Activated CD4-positive, alpha-beta T cell treated with anti-CD3 and anti-CD28 coated beads, Interleukin-2, amount 50 U/mL, for 1 hour (primary cell): ENCODE results near the gene NAXD.
"Not testable (repeated sequence)": the region's sequence is repeated elsewhere in the genome, so short reads cannot be mapped to it uniquely, and the experiment has no call there.

Experiments
- DNase-seq: peaks from one replicate; pipeline ENCODE4 v3.0.0-alpha.2; 2020

NAXD gene

DNA sequence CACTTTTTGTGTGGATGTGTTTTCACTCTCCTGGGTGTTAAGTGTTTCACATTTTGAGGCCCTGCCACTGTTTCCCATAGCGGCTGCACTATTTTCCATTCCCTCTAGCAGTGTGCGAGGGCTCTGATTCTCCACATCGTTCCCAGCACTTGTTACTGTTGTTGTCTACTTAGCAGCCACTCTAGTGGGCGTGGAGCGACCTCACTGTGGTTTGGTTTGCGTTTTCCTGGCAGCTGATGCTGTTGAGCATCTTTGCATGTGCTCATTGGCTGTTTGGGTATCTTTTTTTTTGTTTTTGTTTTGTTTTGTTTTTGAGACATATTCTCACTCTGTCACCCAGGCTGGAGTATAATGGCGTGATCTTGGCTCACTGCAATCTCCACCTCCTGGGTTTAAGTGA, 14.4 kb downstream of the NAXD start:
- DNase-seq, result peak; percentile 13

GRCh38 chr13:110630566-110631119, 15.3 kb downstream of the NAXD start:
- no peak for DNase-seq

DNA sequence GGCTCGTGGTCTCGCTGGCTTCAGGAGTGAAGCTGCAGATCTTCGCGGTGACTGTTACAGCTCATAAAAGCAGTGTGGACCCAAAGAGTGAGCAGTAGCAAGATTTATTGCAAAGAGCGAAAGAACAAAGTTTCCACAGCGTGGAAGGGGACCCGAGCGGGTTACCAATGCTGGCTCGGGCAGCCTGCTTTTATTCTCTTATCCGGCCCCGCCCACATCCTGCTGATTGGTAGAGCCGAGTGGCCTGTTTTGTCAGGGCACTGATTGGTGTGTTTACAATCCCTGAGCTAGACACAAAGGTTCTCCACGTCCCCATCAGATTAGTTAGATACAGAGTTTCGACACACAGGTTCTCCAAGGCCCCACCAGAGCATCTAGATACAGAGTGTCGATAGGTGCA, 16.9 kb downstream of the NAXD start:
- not testable (repeated sequence) for DNase-seq

DNA sequence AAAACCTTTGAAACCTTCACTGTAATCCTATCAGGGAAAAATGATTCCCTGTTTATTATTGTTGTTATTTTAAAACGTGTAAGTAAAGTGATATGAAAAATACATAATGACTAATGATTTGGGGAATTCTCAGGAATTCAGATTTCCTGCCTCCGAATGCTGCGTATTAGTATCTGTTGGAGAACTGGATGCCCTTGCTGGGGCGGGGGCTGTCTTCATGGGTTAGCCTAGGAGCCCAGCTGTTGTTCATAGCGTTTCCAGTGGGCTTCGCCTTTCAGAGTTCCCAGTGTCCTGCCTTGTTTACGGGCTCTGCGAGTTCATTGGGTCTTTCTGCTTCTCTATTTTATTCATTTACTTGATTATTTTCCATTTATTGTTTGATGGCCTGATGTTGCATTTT, 18.4 kb downstream of the NAXD start:
- no peak for DNase-seq

GRCh38 chr13:110634558-110634957, 19.2 kb downstream of the NAXD start:
- no peak for DNase-seq

DNA sequence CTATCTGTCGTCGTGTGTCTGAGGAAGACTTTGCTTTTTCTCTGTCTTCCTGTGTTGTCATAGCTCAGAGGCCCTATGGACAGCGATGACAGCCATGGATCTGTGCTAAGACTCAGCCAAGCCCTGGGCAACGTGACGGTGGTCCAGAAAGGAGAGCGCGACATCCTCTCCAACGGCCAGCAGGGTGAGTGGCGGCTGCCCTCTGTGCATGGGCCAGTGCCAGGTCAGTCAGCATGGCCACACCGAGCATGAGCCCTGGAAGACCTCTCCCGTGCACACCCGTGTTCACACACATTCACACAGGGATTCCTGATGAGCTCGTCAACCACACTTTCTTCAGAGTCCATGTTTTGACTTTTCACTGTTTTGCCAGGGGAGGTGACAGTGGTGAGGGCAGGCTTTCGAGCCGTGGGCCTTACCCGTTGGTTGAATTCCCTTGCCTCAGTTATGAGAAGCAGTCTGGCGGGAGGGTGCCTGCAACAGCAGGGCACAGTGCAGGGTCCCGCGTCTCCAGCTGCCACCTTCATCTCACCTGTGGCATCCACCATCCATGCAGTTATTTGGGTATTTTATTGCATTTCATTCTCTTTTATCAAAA, 20.2 kb downstream of the NAXD start:
- no peak for DNase-seq

DNA sequence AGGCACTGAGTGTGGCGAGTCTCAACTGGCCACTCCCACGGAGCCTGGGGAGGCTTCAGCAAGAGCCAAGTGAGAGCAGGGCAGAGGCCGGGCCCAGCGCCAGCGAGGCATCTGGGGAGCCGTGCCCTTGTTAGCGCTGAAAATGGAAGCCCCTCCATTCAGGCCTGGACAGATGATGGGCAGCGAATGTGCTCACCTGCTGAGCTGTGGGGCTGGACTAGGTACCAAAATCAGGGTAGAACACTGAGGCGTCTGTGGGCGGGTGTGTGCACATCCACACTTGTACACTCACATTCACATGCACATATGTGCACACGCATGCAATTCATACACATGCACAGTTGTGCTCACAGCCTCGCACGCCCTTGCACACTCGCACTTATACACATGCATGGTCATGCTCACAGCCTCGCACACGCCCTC, 20.7 kb downstream of the NAXD start:
- no peak for DNase-seq

DNA sequence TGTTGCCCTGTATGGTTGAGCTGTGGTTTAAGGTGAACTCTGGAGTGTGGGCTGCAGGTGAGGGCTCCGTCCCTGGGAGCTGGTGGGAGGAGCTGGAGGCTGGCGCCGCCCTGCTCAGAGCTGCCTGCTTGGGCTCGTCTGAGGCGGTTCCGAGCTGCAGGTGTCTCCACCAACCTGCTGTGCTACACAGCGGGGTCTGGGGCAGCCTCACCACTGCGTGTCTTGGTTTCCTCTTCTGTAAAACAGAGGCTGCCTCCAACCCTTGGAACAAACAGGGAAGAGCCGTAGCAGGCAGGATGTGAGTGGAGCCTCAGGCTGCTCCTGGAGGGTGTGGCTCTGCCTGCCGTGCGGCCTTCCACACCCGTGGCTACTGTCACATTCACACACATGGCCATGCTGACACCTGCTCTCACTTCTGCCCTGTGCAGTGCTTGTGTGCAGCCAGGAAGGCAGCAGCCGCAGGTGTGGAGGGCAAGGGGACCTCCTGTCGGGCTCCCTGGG, 21.4 kb downstream of the NAXD start:
- no peak for DNase-seq

DNA sequence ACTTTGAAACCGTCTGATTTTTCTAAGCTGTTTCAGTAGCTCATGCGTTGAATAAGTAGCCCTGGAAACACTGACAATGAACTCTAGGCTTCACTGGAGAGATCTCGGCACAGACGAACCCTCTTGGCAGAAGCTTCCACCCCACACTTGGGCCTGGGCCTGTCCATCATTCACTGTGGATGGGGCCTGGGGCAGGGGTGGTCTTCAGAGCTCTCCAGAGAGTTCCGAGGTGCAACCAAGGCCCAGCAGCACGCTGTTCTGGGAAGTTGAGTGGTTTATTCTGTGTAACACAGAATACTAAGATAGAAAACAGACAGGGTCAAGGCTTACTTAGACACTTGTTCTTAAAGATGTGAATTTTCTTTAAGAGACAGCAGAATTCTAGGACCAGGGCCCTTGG, 21.9 kb downstream of the NAXD start:
- no peak for DNase-seq

- DNase-seq, result no peak
Observed at GRCh38 chr13:110637747-110638146, 22.4 kb downstream of the NAXD start.

DNA sequence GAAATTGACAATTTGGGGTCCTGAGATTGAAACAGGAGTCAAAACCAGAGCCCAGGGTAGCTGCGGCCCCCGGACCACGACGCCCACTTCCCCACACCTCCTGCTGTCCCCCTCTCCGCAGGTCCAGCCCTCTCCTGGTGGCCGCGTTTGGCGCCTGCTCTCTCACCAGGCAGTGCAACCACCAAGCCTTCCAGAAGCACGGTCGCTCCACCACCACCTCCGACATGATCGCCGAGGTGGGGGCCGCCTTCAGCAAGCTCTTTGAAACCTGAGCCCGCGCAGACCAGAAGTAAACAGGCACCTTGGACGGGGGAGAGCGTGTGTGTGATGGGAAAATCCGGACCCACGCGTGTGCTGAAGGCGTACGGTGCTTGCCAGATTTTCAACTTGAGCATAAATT, 22.9 kb downstream of the NAXD start:
- no peak for DNase-seq

GRCh38 chr13:110638814-110639806, 23.8 kb downstream of the NAXD start:
- DNase-seq, result no peak

DNA sequence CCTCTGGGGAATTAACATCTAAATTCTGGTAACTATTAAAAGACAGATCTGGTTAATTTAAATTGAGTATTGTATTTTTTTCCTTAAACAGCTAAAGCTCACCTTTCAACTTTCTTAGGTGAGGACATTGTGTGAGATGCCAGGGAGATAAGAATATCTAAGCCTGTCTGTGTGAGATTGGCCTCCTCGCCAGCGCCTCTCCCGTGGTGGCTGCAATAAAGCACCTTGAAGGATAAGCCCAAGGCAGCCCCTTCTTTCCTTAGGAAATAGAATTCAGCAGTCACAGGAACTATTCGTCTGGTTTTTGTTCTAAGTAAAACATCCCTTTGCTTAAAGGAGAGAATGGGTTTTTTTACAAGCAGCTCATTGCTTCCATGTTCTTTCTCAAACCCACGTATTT, 24.6 kb downstream of the NAXD start:
- DNase-seq, result no peak

GRCh38 chr13:110640591-110641029, 25.3 kb downstream of the NAXD start:
- DNase-seq, result no peak

DNA sequence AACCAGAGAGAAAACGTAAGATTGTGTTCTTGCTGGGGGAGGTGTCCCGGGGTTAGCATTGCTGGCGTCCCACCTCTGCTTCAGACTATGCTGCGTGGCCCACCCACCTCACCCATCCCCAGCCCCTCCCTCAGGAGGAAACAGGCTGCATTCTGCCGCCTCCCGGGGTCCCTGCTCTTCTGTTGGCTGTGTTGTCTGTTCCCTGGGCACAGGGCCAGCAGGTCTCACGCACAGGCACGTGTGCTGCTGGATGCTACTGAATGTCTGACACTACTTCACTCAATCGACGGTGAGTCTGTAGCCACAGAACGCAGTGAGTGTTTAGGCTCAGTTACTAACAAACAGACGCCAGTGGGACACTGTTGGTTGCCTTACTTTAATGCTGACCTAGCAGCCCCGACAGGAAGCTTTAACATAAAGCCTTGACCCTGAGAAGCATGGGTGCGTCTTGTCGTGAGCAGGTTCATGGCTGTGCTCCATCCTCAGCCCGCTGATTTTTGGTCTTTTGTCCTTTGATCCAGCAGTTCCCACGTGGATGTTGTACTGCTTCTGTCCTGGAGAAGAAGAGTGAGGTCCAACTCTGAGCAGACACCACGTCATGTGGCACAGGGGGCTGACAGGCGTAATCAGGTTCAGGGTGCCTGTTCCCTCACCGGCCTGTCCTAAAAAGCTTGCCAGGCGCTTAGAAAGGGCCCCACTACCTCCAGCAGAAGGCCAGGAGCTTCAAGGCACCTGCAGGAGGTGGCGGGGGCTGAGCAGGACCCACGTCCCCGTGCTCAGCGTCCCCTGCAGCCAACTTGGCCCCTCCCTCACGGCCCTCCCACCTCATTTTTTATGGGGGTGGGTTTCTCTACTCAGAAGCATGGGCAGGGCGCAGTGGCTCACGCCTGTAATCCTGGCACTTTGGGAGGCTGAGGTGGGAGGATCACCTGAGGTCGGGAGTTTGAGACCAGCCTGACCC, 26.0 kb downstream of the NAXD start:
- DNase-seq, result no peak

GRCh38 chr13:110642291-110642981, 27.1 kb downstream of the NAXD start:
- no peak for DNase-seq

GRCh38 chr13:110643324-110643723, 28.0 kb downstream of the NAXD start:
- no peak for DNase-seq

DNA sequence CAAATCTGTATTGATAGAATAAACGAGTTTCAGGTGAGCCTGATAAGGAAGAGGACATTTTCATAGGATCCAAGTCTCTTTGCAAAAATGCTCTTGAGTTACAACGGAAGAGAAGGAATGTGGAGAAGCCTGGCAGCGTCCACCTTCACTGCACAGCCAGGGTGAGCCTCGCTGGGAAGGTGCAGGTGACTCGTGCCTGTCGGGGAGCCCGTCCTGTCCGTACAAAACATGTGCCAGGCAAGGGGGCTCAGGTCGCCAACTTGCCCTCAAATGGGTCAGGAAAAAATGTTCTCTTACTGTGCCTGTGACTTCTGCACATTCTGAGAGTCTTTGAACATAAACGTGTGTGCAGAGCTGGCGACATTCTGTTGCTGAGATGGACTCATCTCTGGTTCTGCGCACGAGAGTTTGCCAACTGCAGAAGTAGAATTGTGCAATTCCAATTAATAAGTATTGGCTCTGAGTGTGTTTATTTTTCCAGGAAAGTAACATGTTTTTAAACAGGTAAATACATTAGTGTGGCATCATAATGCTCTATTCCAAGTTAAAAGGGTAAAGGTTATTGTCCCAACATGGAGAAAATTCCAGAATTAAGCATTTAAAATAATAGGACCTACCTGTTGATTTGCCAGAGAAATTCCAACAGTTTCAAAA, 28.6 kb downstream of the NAXD start:
- DNase-seq, result no peak

DNA sequence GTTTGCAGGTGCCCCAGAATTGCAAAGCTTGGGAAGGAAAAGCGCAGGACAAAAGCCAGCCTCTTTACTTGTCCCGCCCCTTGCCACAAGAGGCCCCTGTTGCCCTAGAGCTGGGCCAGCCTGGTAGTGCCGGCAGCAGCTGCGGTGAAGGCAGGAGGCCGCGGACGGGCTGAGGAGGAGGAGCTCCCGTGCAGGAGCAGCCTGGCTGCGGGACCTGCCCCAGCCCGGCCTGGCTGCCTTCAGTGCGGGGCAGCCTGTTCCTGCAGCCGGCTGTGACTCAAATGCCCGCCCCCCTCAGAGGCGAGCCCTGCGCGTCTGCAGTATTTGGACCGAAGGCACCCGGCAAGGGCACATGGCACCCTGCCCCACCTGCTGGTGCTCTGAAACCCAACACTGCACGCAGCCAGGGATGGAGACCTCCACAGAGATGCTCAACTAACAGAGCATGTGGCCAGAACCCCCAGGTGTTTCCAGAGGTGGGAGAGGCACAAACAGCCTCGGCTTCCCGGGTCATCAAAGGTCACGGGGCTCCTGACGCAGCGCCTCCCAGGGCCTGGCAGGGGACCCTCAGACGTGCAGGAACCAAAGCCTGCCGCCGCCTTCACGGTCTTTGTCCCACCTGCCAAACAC, 29.7 kb downstream of the NAXD start:
- DNase-seq, result peak; percentile 50

- DNase-seq, result no peak
Observed at GRCh38 chr13:110645750-110646149, 30.4 kb downstream of the NAXD start.
